GM20431 (cell line): ENCODE measurements around the gene CCDC9.
"Not testable (repeated sequence)": the region's sequence is repeated elsewhere in the genome, so short reads cannot be mapped to it uniquely, and the experiment has no call there.

Experiments used
- in situ Hi-C: fragments of 300-500 bp; cut with MseI, MboI; formaldehyde crosslinking; loops from one replicate; pipeline ENCODE4 v1.15.0; 2020; ENCODE audit warnings: low sequenced_read_pairs; ENCODE audit not compliant: unreplicated experiment

The CCDC9 gene

DNA sequence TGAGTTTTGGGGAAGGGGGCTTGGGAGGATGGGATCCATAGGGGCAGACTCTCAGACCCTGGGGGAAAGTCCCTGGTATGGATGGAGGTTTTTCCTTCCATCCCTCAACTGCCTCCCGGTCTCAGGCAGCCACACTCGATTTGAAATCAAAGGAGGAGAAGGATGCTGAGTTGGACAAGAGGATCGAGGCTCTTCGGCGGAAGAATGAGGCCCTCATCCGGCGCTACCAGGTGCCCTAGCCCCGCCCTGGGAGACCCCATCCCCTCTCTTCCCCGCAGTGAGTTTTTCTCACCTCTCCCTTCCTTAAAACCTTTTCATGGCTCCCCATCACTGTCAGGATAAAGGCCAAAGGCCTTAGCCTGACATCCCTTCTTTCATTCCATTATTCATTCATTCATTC, 2.1 kb downstream of the CCDC9 start:
- in situ Hi-C loops = no loop called here

DNA sequence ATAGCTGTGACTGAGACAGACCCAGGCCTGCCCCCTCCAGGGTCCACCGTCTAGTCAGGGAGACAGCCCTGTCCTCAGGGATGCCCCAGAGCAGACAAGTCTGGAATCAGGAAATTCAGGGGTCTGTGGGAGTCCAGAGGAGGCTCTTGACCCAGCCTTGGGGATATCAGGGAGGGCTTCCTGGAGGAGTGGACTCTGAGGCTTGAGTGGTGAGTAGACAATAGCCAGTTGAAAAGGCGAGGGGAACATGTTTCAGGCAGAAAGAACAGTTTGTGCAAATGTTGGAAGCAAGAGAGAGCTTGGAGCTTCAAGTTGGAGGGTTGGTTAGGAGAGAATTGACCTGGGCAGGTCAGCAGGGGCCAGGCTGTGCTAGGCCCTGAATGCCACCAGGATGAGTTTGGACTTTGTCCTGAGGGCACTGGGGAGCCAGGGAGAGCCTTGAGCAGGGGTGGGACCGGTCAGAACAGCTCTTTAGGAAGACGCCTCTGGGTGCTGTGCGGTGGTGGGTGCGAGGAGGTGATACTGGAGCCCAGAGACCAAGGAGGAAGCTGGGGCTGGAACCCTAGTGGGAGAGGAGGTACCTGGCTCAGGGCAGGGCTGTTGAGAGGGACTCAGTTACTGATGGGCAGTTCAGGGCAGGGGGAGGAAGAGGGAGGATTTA, 2.7 kb downstream of the CCDC9 start:
- in situ Hi-C loops = no loop called here

DNA sequence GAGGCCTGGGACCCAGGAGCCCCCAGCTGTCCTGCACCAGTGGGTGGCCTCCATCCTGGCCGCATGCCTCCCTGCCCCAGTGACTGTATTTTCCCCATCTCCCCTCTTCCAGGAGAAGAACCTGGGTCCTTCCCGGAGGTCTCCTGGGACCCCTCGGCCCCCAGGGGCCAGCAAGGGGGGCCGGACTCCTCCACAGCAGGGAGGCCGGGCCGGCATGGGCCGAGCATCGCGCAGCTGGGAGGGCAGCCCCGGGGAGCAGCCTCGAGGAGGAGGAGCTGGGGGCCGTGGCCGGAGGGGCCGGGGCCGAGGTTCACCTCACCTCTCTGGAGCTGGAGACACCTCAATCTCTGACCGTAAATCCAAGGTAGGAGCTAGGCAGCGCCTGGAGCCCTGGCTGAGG, 4.2 kb downstream of the CCDC9 start:
- in situ Hi-C loops = no loop called here

DNA sequence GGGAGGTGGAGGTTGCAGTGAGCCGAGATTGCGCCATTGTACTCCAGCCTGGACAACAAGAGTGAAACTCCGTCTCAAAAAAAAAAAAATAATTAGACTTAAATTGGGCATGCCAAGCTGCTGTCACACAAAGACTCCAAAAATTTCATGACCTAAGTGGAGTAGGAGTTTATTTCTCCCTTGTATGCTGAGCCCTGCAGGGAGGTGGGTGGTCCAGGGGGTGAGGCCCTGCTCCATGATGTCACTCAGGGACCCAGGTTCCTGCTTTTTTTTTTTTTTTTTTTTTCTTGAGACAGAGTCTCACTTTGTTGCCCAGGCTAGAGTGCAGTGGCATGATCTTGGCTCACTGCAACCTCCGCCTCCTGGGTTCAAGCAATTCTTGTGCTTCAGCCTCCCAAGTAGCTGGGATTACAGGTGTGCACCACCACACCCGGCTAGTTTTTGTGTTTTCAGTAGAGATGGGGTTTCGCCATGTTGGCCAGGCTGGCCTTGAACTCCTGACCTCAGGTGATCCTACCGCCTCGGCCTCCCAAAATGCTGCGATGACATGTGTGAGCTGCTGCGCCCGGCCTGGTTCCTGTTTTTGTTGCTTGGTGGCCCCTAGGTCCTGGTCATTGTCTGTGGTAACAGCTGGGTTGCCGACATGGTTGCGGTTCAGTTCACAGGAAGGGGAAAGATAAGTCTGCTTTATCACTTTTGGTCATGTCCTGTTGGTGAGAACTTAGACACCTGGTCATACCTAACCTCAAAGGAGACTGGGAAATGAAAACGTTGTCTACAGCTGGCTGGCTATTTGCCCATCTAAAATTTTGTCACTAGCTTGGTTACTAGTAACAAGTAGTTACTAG, 5.8 kb downstream of the CCDC9 start:
- in situ Hi-C loops = not testable (repeated sequence)

DNA sequence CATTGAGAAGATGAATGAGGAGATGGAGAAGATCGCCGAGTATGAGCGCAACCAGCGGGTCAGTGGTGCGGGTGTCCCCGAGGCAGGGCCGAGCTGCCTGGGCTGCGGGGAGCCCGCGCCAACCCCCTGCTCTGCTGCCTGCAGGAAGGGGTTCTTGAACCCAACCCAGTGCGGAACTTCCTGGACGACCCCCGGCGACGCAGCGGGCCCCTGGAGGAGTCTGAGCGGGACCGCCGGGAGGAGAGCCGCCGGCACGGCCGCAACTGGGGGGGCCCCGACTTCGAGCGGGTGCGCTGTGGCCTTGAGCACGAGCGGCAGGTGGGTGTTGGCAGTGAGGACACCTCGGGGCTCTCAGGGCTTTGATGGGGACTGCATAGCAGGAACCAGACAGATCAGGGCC, 8.3 kb downstream of the CCDC9 start:
- in situ Hi-C loops = no loop called here

DNA sequence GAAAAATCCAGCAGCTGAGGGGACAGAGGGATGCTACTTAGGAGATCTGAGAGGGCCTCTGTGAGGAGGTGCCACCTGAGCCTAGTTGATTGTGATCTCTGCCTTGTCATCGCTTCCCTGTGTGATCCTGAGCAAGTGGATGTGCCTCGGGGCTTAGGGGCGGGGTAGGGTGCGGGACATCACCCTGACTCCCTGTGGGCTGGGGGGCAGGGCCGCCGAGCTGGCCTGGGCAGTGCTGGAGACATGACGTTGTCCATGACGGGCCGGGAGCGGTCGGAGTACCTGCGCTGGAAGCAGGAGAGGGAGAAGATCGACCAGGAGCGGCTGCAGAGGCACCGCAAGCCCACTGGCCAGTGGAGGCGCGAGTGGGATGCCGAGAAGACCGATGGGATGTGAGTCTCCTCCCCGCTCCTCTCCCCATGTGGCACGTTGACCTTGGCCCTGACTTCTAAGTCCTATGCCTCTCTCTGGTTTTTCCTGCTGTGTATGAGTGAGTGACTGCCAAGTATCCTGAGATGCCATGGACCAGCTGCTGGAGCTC, 10.1 kb downstream of the CCDC9 start:
- in situ Hi-C loops = no loop called here

DNA sequence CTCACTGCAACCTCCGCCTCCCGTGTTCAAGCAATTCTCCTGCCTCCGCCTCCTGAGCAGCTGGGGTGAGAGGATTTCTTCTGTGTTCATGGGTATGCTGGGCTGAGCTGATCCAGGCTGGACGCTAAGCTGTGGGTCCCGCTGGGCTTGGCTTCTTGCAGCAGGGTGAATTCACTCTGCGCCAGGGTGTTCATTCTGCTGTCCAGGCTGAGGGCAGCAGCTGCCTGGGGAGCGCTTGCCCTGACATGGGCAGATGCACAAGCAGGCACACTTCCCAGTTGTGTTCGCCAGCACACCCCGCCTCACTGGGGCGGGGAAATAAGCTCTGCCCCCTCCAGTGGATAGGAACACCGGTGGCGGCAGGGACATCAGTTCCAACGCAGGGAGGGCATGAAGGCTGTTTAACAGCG, 11.0 kb downstream of the CCDC9 start:
- in situ Hi-C loops = no loop called here

DNA sequence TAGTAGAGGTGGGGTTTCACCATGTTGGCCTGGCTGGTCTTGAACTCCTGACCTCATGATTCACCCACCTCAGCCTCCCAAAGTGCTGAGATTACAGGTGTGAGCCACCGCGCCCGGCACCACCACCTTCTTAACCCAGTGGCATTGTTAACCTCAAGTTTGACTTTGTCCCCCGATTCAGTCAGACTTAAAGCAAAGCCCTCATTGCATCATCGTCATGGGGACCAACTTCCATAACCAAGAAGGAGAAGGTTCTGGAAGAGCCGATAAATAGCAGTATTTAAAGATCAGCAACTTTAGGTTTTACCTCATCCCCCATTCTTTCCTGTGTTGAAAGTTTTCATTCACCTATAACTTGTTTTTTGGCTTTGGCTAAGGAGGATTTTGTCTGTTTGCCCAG, 11.7 kb downstream of the CCDC9 start:
- in situ Hi-C loops = no loop called here

DNA sequence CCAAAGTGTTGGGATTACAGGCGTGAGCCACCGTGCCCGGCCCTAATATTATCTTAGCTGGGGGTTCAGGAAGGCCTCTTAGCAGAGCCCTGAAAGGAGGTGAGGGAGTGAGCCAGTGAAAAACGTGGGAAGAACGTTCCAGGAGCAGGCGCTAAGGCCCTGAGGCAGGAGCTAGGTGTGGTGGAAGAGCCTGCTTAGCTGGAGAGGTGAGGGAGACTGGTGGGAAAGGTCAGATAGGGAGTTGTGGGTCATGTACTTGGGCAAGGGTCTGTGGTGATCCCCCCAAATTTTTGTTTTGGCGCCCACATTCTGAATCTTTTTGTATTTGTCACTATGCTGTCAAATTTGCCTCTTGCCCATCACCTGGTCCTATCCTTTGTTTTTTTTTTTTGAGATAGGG, 13.3 kb downstream of the CCDC9 start:
- in situ Hi-C loops = no loop called here

DNA sequence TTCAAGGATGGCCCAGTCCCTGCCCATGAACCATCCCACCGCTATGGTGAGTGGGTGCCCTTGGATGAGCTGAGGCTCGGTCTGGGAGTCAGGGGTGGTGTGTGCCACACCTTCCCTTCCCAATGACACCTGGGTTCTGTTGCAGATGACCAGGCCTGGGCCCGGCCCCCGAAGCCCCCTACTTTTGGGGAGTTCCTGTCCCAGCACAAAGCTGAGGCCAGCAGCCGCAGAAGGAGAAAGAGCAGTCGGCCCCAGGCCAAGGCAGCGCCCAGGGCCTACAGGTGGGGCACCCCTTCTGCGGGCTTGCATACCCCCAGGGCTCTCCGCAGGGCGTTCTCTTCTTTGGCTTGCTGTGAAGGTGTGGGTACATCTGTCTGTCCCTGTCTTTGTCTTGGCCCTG, 14.1 kb downstream of the CCDC9 start:
- in situ Hi-C loops = no loop called here

DNA sequence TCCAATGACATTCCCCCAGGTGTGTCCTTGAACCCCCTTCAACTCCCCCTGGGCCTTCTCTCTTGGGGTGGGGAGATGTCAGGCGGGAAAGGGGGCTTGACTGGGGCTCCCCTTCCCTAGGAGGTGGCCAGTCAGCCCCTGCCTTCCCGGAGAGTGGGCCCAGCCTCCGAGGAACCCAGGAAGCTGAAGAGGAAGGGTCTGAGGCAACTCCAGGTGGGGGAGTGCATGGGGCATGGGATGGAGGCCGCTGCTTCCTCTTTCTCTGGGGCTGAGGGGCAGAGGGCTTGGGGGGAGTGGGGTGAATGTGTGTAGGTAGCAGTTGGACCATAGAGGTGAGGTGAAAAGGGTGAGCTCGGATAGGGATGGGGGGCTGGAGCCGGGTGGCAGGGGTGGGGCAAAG, 15.6 kb downstream of the CCDC9 start:
- in situ Hi-C loops = no loop called here

DNA sequence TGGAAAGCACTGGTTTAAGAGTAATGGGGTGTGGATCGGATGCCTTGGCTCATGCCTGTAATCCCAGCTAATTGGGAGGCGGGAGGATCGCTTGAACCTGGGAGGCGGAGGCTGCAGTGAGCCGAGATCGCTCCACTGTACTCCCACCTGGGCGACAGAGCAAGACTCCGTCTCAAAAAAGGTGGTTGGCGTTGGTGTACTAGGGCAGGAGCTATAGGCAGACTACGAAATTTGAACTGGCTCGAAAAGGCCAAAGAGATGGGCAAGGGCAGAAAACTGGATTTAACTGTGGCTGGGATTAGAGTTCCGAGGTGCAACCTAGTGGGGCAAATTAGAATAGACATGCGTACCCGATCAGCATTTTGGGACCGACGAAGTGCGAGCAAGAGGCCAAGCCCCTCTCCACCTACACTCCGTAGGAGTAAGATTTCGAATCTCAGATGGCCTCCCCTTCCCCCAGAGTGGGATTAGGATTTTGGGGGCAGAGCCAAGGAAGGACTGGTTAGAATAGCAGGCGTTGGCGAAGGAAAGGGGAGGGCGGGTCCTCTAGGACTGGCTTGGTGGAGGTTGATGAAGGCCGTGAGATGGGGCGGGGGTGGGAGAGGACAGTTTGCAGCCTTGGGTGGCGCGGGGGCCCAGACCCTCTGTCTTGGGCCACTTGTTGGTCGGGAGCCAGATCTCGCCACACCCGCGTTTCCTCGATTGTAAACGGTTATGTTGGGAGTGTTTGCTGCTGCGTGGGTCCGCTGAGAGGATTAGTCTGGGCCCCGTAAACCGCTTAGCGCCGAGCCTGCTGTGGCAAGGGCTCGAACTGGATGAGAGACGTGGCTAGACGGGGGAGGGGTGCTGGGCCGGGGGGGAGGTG, 16.4 kb downstream of the CCDC9 start:
- in situ Hi-C loops = no loop called here

DNA sequence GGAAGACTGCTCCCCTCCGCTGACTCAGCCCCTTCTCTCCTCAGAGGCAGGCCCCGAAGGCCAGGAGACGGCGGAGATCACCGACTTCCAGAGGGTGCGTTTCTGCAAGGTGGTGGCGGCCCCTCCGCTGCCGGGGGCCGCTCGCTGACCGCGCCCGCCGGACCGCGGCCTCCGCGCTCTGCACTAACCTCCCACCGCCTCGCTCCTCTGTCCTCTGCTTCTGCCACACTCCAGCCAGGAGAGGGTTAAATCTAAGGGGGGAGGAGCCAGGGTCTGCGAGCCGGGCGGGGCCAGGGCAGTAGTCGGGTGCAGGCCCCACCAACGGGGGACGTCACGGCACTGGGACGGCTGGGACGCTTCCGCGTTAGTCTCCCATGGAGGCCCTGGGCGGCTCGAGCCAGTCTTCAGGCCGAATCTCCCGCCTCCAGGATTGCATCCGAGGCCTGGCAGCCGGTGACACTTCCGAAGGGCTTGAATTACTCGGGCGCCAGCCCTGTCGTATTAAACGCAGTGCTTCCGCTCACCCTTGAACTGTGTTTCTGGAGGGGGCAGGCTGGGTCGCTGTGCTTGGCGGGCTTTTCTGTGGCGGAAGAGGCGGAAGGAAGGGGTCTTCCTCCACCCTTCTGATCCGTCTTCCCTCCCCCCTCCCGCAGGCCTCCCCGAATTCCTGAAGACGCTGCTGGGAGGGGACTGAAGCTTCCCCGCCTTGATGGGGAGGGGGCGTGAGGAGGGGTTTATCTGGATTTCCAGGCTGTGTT, 17.2 kb downstream of the CCDC9 start:
- in situ Hi-C loops = no loop called here

DNA sequence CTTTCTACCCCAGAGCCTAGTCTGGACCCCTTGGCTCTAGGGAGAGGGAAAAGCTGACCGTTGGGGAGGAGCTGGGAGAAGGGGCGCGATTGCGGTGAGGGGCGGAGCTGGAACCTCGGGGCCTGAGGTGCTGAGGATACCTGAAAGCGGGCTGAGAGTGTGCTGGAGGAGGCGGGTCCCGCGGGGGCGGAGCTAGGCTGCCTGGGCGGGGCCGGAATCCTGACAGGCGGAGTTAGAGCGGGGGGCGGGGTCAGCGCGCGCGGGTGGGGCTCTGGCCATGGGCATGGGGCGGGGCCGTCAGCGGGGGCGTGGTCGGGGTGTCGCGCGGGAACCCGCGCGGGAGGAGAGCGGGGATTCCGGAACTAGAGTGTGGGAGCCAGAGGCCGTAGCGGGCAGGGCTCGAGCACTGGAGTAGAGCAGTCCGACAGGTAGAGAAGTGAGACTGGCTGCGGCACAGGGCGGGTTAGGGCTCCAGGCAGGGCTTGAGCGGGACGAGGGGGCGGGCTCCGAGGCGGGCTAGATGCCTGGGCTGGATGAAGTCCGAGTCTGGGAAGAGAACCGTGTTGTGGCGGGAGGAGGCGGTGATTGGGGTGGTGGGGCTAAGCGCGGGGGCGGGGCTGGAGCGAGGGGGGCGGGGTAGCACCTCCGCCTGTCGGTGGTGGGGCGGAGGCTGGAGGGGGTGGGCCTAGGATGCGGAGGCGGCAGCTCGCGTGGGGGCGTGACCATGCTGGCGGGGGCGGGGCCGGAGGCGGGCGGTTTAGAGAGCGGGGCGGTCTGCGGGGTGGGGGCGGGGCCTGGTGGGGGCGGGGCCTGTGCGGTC, 18.0 kb downstream of the CCDC9 start, which contains the start of gene INAFM1:
Gene INAFM1 (plus strand): TSS at position 815 of the 820 bp plus-strand sequence. CDS start 35 bp downstream, outside the sequence.
- in situ Hi-C loops = no loop called here

DNA sequence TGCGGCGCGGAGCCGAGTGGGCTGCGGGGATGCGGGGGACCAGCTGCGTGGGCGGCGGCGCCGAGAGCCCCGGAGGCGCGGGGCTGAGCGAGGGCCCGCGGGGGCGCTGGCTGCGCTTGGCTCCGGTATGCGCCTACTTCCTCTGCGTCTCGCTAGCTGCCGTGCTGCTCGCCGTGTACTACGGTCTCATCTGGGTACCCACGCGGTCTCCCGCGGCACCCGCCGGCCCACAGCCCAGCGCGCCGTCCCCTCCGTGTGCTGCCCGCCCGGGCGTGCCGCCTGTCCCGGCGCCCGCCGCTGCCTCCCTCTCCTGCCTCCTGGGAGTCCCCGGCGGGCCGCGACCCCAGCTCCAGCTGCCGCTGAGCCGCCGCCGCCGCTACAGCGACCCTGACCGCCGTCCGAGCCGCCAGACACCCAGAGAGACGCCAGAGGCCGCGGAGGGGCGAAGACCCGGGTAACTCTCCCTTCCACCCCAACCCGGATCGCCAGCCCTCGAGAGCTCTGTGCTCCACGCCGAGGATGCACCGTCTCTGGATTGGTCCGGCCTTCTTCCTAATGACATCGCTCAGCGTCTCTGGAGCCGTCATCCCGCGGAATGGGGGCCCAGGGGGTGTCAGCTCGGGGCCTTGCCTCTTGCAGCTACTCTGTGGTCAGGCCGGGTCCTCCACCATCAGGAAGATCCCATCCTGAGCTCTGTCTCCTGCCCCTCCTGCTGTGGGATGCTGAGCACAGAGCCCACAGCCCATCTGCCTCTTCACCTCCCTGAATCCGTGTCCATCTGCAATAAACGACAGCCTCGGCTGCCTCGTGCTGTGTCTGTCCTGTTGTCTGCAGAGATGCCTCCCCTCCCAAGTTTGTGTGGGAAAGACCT, 18.8 kb downstream of the CCDC9 start:
- in situ Hi-C loops = loop anchor here (25.0 kb wide), 2 partner anchors 112 to 437 kb away; partner anchors contain the start of gene EHD2

DNA sequence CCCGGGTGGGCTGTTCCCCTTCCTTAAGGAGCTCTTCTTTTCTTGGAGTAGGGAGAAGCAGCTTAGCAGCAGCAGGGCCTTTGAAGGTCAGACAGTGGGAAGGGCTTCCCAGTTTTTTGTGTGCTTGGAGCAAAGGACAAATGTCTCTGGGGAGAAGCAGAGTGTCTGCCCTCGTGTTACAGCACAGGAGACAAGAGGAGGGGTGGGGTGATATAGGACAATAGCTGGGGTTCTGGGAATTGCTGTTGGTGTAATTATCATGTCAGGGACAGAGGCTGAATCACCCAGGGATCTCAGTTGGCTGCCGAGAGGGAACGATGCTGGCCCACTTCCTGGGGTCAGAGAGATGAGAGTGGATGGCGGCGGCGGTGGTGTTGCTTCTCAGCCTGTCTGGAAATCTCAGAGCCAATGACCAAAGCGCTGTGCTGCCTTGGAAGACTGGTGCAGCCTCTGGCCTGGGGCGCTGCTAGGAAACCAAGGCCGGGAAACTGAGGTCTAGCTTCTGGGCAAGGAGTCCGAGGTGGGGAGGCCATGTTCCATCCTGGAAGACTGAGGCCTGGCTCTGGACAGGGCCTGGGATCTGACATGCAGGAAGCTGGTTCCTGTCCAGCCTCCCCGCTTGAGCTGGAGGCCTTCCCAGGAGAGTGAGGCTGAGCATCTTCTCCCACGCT, 19.6 kb downstream of the CCDC9 start:
- in situ Hi-C loops = loop anchor here (25.0 kb wide), 2 partner anchors 111 to 436 kb away; partner anchors contain the start of gene EHD2

DNA sequence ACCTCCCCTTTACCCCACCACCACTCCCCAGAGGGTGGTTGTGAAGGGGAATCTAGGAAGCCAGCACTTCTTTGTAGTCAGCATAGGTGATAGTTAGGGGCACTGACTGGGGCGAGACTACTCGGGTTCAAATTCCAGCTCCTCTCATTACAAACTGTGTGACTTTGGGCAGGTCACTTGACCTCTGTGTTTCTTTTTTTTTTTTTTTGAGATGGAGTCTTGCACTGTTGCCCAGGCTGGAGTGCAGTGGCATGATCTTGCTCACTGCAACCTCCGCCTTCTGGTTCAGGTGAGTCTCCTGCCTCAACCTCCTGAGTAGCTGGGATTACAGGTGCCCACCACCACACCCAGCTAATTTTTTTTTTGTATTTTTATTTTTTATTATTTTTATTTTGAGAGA, 20.2 kb downstream of the CCDC9 start:
- in situ Hi-C loops = loop anchor here (25.0 kb wide), 2 partner anchors 111 to 436 kb away; partner anchors contain the start of gene EHD2
